DMS153 treated with DMSO at 0.1 percent for 48 hours (cell line): Measurements from ENCODE around the gene DHX40.
"Not testable (repeated sequence)": the region's sequence is repeated elsewhere in the genome, so short reads cannot be mapped to it uniquely, and the experiment has no call there.

Source experiments
- DNase-seq: peaks from one replicate; lab custom pipeline; 2025; ENCODE audit not compliant: unreplicated experiment; lab: John Stamatoyannopoulos, UW

Gene DHX40

GRCh38 chr17:59558953-59559352 lies 6.5 kb upstream of the DHX40 start:
- no peak for DNase-seq

- DNase-seq, result peak; percentile 3
Measured at GRCh38 chr17:59561042-59561441, 4.4 kb upstream of the DHX40 start.

GRCh38 chr17:59565959-59566324 lies 532 bp downstream of the DHX40 start:
- DNase-seq, result peak; percentile 3

GRCh38 chr17:59569151-59569550 lies 3.7 kb downstream of the DHX40 start:
- not testable (repeated sequence) for DNase-seq

- DNase-seq, result no peak
Measured at GRCh38 chr17:59572301-59572924, 7.0 kb downstream of the DHX40 start.

- DNase-seq, result not testable (repeated sequence)
Measured at GRCh38 chr17:59584168-59584567, 18.8 kb downstream of the DHX40 start.

- DNase-seq, result no peak
Measured at GRCh38 chr17:59600169-59600568, 34.8 kb downstream of the DHX40 start.

GRCh38 chr17:59601130-59601529 lies 35.7 kb downstream of the DHX40 start:
- no peak for DNase-seq

GRCh38 chr17:59607061-59607460 lies 41.7 kb downstream of the DHX40 start:
- DNase-seq, result no peak

- no peak for DNase-seq
Measured at GRCh38 chr17:59607817-59608403, 42.5 kb downstream of the DHX40 start.

GRCh38 chr17:59611503-59611902 lies 46.1 kb downstream of the DHX40 start:
- no peak for DNase-seq

GRCh38 chr17:59616253-59616920 lies 51.0 kb downstream of the DHX40 start:
- no peak for DNase-seq

- DNase-seq, result no peak
Measured at GRCh38 chr17:59617156-59617732, 51.8 kb downstream of the DHX40 start.

- no peak for DNase-seq
Measured at GRCh38 chr17:59619035-59619297, 53.6 kb downstream of the DHX40 start.

GRCh38 chr17:59619298-59620063 lies 54.1 kb downstream of the DHX40 start, which contains the start of gene CLTC:
Gene CLTC (plus strand): TSS chr17:59619895. CDS start chr17:59620132, 237 bp downstream.
- peak; percentile 90 for DNase-seq

- no peak for DNase-seq
Measured at GRCh38 chr17:59620064-59620359, 54.6 kb downstream of the DHX40 start.

GRCh38 chr17:59620518-59621259 lies 55.3 kb downstream of the DHX40 start:
- DNase-seq, result no peak

GRCh38 chr17:59621771-59622170 lies 56.4 kb downstream of the DHX40 start:
- no peak for DNase-seq

GRCh38 chr17:59623151-59623550 lies 57.7 kb downstream of the DHX40 start:
- no peak for DNase-seq

- no peak for DNase-seq
Measured at GRCh38 chr17:59626756-59627155, 61.3 kb downstream of the DHX40 start.

- no peak for DNase-seq
Measured at GRCh38 chr17:59627274-59627673, 61.9 kb downstream of the DHX40 start.
